ENCODE data around the gene CUTC. TPM values are rescaled to one million over a fixed set of nuclear protein-coding genes. Genes with fewer than 3 reads are reported as not detected.

CUTC gene
- total and polyA plus RNA-seq, 4 donors, result 10.3 to 23.4 (median 17.3) TPM

- H3K9me3 ChIP-seq (ENCODE audit: control insufficient read depth in 4 of 4, low read length in 3 of 4), result no peaks in the 10 kb centered on the region
- peak overlapping the region; percentile 20 to 40 (median 39) for H3K4me3 ChIP-seq (ENCODE audit: low read depth in 1 of 3, low read length in 3 of 3)
- no peak for TF ChIP-seq REST (IDR thresholded peaks at IDR 0.05)
- H3K9ac ChIP-seq (ENCODE audit: low read depth in 1 of 2, low read length in 2 of 2), result peak overlapping the region in 1 of 2 donors; percentile 46
- H3K36me3 ChIP-seq (ENCODE audit: control insufficient read depth in 4 of 4, insufficient read depth in 3 of 4, low read depth in 1 of 4, low read length in 3 of 4), result peaks cover 0 to 29% (median 19%) of the 10 kb centered on the region in 4 donors
- peak overlapping the region; percentile 32 to 78 for H3K27ac ChIP-seq (ENCODE audit: low read depth in 1 of 2, low read length in 2 of 2)
- H3K27me3 ChIP-seq (ENCODE audit: control insufficient read depth in 4 of 4, insufficient read depth in 4 of 4, low read length in 3 of 4), result no peaks in the 10 kb centered on the region
- no peak for DNase-seq (ENCODE audit: low spot score)
- WGBS, result 45% methylated on average over 7 of the region's 7 CpGs
- peaks cover 1 to 41% (median 24%) of the 10 kb centered on the region in 4 donors for H3K4me1 ChIP-seq (ENCODE audit: control insufficient read depth in 4 of 4, insufficient read depth in 4 of 4, low read length in 3 of 4)
These were observed 55.9 kb downstream of the CUTC start for GRCh38 chr10:99787782-99788445.

GRCh38 chr10:99788598-99789256 is 56.7 kb downstream of the CUTC start:
- H3K27ac ChIP-seq (ENCODE audit: low read depth in 1 of 2, low read length in 2 of 2), result peak overlapping the region; percentile 32 to 78
- 49% methylated on average over 6 of the region's 6 CpGs for WGBS
- peaks cover 2 to 37% (median 27%) of the 10 kb centered on the region in 4 donors for H3K36me3 ChIP-seq (ENCODE audit: control insufficient read depth in 4 of 4, insufficient read depth in 3 of 4, low read depth in 1 of 4, low read length in 3 of 4)
- H3K4me1 ChIP-seq (ENCODE audit: control insufficient read depth in 4 of 4, insufficient read depth in 4 of 4, low read length in 3 of 4), result peaks cover 1 to 41% (median 24%) of the 10 kb centered on the region in 4 donors
- DNase-seq (ENCODE audit: low spot score), result no peak
- H3K27me3 ChIP-seq (ENCODE audit: control insufficient read depth in 4 of 4, insufficient read depth in 4 of 4, low read length in 3 of 4), result no peaks in the 10 kb centered on the region
- peak; percentile 21 for TF ChIP-seq FOXA2 (IDR thresholded peaks at IDR 0.05)
- peak; percentile 75 for TF ChIP-seq MAX (IDR thresholded peaks at IDR 0.05)
- no peak for TF ChIP-seq CTCF (IDR thresholded peaks at IDR 0.05; ENCODE audit: low read depth, low read length, missing input control)
- TF ChIP-seq SP1 (IDR thresholded peaks at IDR 0.05), result peak; percentile 87
- peak; percentile 82 for TF ChIP-seq HNF4G (IDR thresholded peaks at IDR 0.05)
- peak; percentile 39 for TF ChIP-seq FOXA1 (IDR thresholded peaks at IDR 0.05)
- peak; percentile 49 to 61 for TF ChIP-seq RAD21 (IDR thresholded peaks at IDR 0.05)
- peak; percentile 29 for TF ChIP-seq TAF1 (conservative IDR thresholded peaks at IDR 0.05)
- peak; percentile 81 to 85 for TF ChIP-seq HNF4A (conservative IDR thresholded peaks at IDR 0.05)
- peak; percentile 85 to 87 for TF ChIP-seq RXRA (IDR thresholded peaks at IDR 0.05)
- peak; percentile 85 to 86 for TF ChIP-seq JUND (IDR thresholded peaks at IDR 0.05)
- TF ChIP-seq NR2F2 (IDR thresholded peaks at IDR 0.05), result no peak
- TF ChIP-seq ZBTB33 (IDR thresholded peaks at IDR 0.05), result peak; percentile 71
- peak; percentile 33 to 79 for TF ChIP-seq EGR1 (IDR thresholded peaks at IDR 0.05; ENCODE audit: low read depth in 2 of 2)
- peak; percentile 66 for TF ChIP-seq YY1 (IDR thresholded peaks at IDR 0.05)
- TF ChIP-seq GABPA (IDR thresholded peaks at IDR 0.05 in 1 of 2, conservative IDR thresholded peaks at IDR 0.05 in 1 of 2), result peak in 1 of 2 donors; percentile 54
- peak; percentile 79 for TF ChIP-seq REST (IDR thresholded peaks at IDR 0.05)
- peak; percentile 82 for TF ChIP-seq ATF3 (IDR thresholded peaks at IDR 0.05)
- no peaks in the 10 kb centered on the region for H3K9me3 ChIP-seq (ENCODE audit: control insufficient read depth in 4 of 4, low read length in 3 of 4)
- H3K4me3 ChIP-seq (ENCODE audit: low read depth in 1 of 3, low read length in 3 of 3), result peak overlapping the region in 2 of 3 donors; percentile 40 to 43
- peak overlapping the region in 1 of 2 donors; percentile 12 for H3K9ac ChIP-seq (ENCODE audit: low read depth in 1 of 2, low read length in 2 of 2)

Data from liver (tissue), 9 donors.